HS-27A (cell line): ENCODE measurements around the gene PRM3.
"Not testable (repeated sequence)": the region's sequence is repeated elsewhere in the genome, so short reads cannot be mapped to it uniquely, and the experiment has no call there.

Experiments used
- DNase-seq: peaks from one replicate; pipeline ENCODE4 v3.0.0-alpha.2; 2012; ENCODE audit warnings: low read depth, missing footprints

The PRM3 gene

DNA sequence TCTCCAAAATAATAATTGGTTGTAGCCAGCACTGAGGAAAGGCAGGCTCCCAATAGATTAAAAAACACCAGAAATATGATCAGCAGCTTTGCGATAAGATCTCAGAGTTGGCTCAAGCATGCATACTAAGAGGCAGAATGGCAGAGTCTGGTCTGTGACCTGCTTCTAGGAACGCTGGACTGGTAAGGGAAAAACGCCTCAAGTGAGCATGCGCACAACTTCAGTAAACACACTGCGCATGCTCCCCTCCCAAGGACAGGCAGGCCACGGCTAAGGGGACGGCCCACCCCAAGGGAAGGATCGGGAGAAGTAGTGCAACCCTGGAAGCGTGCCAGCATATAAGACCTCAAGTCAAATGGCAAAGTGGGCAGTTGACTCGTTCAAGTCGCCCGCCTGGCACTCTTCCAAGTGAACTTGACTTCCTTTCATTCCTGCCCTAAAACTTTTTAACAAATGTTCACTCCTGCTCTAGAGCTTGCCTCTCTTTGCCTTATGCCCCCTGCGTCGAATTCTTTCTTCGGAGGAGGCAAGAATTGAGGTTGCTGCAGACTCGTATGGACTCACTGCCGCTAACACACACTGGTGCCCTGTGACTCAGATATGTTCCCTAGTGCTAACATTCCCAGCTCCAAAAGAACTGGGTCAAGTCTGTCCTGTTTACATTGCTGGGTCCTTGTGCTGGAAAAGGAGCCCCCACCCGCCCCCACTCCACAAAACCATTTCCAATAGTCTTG lies 30.1 kb upstream of the PRM3 start:
- no peak for DNase-seq

DNA sequence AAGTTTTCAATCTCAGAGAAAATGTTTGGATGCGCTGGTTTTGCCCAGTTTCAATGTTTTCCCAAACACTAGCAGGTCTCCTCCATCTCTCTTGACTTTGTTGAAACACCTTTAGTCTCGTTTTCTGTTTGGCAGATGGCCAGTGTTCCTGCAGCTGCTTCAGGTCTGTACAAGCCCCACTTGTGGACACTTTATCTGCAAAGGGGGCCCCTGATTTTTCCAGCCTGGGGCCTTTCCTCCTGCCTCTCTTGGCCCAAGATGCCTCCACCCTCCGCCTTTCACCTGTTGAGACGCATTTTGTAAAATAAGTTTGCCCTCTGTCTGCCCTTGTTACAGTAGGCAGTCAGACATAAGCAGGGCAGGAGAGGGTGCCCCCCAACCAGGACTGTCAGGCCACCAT lies 29.5 kb upstream of the PRM3 start:
- DNase-seq: no peak

DNA sequence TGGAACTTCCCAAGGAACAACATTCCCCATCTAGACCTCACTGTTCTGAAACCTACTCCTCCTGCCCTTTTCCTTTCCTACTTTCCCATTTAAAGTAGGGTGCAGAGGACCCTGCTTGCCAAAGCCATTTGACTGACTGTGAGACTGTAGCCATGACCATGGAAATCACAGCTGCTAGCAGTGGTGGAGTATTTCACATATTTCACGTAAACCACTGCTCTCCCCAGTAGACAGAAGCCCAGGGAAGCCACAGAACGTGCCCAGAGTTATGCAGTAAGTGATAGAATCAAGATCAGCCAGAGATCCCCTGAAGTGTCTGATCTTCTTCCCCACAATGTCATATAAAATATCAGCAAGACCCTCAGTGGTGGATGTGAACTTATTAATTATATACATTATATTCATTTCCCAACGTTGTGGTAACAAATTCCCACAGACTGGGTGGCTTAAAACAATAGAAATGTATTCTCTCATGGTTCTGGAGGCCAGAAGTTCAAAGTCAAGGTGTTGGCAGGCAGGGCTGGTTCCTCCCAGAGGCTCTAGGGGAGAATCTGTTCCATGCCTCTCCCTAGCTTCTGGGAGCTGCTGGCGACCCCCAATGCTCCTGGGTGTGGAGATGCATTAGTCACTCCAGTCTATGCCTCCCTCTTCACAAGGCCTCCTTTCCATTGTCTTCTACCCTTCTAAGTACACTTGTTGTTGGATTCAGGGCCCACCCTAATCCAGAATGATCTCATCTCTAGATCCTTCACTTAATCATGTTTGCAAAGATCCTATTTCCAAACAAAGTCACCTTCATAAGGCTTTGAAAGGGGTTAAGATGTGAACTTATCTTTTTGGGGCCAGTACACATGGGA lies 28.4 kb upstream of the PRM3 start:
- no peak for DNase-seq

DNA sequence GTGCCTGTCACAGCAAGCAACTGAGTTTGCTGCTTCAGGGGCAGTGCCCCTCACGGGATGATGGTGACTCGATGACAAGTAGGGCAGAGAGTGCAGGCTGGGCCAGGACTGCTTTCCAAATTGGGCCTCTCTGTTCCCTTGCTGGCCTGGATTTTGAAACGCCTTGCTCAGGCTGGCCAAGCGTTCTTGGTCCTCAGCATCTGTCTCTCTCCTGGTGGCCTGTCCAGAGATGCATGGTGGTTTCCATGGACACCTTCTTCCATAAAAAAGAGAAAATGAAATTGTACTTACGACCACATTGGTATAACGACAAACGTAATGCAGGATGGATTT lies 27.1 kb upstream of the PRM3 start:
- DNase-seq: no peak

DNA sequence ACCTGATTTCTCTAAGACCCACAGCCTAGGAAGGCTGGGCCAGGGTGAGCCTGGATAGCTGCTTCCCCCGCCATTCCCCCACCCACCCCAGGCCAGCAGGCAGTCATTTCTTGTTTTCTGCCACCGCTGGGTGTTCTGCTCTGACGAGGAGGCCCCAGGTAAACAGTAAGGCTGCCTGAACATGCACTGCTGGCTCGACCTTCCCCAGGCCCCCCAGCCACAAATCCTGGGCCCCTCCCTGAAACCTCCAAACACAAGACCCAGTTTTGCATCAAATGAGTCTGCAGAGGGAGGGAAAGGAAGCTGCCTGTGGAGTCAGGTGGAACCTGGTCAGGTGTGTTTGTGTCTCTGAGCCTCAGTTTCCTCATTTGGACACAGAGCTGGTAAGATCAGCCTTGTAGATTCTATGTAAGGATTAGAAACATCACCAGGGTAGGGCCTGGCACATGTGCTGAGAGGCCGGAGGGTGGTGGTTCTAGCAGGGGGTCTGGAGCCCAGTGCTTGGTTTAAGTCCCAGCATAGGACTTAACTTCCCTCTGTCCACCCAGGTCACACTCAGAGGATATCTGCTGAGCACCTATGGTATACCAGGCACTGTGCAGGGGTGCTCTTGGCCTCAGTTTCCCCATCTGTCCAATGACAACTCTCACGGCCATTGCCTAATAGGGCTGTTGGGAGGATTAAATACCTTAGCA lies 26.6 kb upstream of the PRM3 start:
- DNase-seq: no peak

DNA sequence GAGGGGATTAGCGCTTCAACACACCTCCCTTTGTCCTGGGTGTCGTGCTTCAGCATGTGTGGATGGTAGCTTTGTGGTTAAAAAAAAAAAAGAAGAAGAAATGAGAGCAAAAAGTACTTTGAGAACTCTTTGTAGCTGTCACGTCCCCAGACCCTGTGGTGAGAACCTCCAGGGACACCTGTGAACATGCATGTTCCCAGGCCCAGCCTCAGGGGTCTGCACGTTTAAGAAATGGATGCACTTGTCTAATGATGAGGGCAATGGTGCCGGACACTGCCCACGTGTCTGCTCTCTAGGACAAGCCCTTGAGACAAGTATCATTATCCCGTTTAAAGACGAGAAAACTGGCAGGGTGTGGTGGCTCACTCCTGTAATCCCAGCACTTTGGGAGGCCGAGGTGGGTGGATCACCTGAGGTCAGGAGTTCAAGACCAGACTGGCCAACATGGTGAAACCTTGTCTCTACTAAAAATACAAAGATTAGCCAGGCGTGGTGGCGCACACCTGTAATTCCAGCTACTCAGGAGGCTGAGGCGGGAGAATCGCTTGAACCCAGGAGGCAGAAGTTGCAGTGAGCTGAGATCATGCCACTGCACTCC lies 25.6 kb upstream of the PRM3 start:
- DNase-seq: not testable (repeated sequence)

DNA sequence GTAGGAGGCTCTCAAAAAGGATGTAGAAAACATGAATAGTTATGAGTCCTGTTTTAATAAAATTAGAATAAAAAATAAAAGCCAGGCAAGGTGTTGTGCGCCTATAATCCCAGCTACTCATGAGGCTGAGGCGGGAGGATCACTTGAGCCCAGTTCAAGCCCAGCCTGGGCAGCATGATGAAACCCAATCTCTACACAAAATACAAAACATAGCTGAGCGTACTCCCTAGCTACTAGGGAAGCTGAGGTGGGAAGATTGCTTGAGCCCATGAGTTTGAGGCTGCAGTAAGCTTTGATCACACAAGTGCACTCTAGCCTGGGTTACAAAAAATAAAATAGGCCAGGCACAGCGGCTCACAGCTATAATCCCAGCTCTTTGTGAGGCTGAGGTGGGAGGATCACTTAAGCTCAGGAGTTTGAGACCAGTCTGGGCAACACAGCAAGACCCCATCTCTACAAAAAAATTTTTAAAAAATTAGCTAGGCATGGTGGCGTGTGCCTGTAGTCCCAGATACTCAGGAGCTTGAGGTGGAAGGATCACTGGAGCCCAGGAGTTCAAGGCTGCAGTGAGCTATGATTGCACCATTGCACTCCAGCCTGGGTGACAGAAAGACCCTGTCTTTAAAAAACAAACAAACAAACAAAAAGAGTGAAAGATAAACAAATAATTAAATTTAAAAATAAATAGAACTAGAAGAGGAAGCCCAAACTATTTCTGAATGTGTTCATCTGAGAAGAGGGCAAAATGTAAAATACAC lies 24.9 kb upstream of the PRM3 start:
- no peak for DNase-seq

DNA sequence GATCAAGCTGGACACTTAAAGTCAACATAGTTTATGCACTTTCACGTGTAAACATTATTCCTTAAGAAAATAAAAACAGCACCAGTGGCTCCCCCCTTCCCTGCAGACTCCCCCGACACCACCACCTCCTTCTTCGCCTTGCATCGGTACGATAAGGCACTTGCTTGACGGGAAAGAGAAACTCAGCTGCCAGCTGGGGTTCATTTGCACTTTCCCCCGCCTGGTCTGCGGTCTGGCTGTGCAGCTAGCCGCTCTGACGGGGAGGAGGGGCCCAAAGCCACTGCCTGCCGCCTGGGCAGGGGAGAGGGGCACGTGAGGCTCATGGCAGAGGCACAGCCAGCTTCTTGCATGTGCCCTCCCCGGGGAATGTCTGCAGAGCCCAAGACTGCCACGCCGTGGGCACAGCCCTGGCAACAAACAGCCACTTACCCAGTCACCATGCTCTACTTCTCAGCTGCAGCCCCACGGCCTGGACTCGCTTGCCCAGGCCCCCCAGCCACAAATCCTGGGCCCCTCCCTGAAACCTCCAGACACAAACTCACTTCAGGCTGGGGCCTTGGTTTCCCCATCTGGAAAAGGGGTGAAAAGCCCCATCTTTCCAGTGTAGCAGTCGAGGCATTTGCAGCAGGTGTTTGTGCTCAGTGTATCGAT lies 24.2 kb upstream of the PRM3 start:
- no peak for DNase-seq

DNA sequence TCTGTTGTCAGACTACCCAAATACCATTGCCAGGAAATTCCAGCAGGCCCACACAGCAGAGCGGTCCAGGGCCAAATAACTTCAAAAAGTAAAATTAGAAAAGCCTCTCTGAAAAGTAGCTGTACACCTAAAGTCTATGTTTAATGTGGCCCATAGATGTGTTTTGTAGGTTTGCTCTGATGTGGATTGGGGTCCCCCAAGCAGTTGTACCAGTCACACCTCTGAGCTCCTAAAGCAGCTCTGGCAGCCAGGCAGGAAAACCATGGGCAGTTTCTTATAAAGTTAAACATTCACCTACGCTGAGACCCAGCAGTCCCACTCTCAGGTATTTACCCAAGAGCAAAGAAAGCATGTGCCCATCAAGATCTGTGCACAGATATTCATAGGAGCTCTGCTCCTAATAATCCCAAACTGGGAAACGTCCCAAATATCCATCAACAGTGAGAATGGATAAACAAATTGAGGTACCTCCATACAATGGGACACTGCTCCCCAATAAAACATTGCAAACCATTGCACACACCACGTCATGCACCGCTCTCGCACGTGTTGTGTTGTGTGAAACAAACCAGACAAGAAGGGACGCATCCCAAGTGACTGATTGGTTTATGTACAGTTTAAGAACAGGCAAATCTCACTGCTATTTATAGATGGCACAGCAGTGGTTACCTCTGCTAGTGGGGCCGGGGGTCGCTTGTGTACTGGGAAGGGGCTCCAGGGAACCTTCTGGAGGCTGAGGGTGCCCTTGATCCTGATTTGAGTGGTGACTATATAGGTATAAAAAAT lies 23.5 kb upstream of the PRM3 start:
- no peak for DNase-seq

DNA sequence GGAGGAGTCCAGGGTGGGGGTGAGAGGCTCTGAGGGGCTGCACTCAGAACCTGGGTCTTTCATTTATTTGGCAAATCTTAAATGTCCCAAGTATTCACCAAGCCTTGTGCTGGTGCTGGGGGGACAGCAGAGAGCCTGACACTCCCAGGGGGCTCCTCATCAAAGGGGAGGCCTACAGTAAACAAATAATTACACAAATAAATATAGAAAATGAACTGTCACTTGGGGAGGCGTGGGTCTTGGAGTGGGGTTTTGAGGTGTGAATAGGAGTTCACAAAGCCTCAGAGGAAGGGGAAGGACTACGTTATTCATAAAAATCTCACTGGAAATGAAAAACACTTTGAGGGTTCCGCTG lies 22.9 kb upstream of the PRM3 start:
- DNase-seq: no peak

DNA sequence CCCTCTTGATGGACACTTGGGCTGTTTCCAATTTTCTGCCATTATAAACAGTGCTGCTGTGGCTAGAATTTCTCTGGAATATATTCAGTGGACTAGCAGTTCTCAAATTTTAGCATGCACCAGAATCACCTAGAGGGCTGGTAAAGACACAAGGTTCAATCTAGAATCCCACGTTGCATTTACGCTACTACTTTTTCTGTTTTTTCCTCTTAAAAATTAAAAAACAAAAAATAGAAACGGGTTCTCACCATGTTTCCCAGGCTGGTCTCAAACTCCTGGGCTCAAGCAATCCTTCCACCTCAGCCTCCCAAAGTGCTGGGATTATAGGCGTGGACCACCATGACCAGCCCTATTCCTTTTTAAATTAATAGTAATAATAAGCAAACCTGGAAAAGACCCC lies 22.2 kb upstream of the PRM3 start:
- no peak for DNase-seq

DNA sequence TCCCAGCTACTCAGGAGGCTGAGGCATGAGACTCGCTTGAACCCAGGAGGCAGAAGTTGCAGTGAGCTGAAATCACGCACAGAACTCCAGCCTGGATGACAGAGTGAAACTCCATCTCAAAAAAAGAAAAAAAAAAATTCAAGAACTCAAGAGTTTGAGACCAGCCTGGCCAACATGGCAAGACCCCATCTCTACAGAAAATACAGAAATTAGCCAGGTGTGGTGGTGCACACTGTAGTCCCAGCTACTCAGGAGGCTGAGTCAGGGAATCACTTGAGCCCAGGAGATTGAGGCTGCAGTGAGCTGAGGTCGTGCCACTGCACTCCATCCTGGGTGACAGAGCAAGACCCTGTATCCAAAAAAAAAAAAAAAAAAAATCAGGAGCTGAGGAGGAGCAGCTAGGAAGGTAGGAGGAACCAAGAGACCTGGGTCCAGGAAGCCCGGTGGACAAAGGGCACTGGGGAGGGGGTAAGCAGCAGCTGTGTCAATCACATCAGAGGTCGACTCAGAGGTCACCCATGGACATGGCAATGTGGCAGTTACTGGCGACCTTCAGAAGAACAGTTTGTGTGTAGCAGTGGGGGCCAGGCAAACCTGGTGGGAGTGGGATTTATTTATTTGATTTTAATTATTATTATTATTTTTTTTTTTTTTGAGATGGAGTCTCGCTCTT lies 18.8 kb upstream of the PRM3 start:
- DNase-seq: no peak

DNA sequence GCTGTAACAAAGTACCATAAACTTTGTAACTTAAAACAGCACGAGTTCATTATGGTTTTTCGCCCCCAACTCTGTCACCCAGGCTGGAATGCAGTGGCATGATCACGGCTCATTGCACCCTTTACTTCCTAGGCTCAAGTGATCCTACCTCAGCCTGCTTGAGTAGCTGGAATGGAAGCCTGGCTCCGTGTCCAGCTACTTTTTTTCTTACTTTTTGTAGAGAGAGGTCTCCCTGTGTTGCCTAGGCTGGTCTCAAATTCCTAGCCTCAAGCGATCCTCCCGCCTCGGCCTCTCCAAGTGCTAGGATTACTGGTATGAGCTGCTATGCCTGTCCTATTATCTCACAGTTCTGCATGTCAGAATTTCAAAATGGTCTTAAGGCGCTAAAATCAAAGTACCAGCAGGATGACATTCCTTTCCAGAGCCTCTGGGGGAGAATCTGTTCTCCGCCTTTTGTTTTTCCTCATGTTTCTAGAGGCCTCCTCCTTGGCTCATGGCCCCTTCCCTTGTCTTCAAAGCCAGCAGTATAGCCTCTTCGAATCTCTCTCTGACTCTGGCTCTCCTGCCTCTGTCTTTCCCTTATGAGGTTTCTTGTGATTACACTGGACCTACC lies 17.8 kb upstream of the PRM3 start:
- no peak for DNase-seq

DNA sequence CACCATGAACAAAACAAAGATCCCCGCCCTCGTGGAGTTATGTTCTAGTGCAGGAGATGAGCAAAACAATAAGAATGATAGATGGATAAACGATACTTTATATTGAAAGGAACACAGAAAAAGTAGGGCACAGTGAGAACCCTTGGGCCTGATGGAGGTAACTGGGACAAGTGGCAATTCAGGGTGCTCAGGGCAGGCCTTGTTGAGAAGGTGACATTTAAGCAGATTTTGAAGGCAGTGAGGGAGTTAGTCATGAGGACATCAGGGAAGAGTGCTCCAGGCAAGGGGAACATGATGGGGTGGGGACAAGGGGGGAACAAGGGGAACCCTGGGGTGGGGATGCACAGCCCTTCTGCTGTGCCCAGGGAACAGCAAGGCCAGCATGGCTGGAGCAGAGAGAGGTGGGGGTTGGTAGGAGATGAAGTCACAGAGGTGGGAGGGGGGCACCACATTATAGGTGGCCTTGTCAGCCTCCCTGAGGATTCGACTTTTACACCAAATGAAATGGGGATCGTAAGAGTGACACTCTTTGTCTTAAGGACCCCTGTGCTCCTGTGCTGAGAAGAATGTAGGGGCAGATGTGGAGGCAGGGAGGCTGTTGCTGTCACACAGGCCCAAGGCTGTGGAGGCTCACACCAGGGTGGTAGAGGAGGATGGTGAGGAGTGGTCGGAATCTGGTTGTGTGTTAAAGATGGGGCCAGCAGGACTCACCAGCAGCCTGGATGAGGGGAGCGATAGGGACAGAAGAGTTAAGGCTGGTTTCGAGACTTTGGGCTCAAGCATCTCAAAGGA lies 16.9 kb upstream of the PRM3 start:
- DNase-seq: no peak

DNA sequence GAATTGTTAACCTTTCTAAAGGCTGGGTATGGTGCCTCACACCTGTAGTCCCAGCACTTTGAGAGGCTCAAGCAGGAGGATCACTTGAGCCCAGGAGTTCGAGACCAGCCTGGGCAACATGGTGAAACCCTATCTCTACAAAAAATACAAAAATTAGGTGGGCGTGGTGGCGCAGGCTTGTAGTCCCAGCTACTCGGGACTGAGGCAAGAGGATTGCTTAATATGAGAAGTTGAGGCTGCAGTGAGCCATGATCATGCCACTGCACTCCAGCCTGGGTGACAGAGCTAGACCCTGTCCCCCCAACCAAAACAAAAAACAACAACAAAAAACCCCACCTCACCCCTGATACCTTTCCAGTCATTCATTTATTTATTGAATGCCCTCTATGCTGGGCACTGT lies 16.3 kb upstream of the PRM3 start:
- not testable (repeated sequence) for DNase-seq

DNA sequence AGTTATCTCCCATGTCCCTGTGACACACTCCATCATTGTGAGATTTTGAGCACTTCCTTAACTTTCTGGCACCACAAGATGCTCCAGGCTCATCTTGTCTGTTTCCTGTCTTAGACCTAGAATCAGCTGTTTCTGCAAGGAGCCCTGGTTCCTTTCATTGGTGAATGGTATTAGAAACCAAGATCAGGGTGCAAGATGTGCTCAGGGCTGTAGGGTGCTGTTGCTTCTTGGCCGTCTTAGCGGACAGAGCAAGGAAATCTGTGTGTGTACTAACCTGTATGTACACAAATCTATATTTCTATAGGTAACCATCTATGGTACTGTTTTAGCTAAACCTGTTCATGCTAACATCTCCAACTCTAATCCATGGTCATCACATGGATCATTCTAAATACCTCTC lies 15.8 kb upstream of the PRM3 start:
- DNase-seq: no peak

DNA sequence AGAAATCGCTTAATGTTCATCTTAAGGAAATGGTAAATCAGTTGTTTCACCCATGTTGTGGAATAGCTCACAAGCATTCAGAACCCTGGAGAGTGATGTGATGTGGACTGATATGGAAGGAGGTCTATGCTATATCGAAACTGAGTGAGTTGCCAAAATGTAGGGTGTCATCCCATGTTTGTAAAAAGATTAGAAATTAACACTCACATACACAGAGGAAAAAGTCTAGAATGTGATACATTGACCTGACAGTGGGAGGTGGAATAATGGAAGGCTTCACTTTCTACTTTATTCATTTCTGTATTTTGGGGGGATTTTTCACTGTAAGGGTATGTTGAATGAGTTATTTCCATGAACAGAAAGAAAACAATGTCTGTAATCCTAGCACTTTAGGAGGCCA lies 12.4 kb upstream of the PRM3 start:
- no peak for DNase-seq

DNA sequence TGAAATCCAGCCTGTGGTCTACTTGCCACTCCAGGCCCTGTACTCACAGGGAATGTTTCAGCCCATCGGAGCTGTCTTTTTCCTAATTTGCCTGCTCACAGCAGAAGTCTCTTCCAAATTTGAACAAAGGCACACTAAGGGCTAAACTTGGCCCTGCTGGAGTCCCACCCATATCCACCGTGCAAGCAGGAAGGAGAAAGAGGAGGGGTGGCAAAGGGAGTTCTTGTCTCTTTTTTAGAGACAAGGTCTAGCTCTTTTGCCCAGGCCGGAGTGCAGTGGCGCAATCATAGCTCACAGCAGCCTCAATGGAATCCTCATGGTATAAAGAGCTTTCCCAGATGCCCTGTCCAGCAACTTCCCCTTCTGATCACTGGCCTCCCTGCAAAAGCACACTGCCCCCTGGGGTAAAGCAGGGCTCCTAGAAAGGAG lies 10.4 kb upstream of the PRM3 start:
- DNase-seq: no peak
